Measurements from ENCODE around the gene DOCK9.
A peak's percentile ranks its signal among the peaks of the same experiment; 100 is the strongest.

Gene DOCK9

DNA sequence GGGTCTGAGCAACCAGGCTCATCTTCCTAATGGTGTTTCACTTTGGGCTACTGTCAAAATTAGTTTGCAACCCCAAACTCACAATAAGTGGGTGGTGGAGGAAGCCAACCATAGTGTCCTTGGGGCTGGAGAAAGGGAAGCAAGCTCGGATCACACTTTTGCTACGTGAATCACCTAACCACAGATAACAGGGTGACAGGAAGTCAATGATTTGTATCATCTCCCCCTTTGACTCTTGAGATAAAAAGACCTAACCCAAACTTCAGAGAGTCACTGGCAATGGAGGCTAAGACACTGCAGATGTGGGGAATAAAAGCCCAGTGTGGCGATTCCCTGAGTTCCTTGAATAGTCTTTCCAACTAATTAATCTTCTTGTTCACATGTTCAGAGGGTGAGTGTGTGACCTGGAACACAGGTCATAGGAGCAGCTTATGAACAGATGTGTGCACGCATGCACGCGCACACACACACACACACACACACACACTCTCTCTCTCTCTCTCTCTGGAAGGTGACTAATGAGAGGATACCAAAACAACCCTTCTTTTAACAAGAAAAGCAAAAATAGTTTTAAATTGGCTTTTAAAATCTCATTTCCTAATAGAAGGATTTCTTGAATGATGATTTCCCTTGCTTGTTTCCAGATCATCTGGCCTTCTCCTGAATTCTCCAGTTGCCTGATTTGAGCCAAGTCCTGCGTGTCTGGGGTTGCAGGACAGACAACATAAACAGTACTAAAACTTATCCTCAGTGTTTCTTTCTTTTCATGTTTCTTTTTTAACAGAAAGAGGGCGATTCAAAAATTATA, 21.2 kb upstream of the DOCK9 start:
- TF ChIP-seq, protein P1, sequence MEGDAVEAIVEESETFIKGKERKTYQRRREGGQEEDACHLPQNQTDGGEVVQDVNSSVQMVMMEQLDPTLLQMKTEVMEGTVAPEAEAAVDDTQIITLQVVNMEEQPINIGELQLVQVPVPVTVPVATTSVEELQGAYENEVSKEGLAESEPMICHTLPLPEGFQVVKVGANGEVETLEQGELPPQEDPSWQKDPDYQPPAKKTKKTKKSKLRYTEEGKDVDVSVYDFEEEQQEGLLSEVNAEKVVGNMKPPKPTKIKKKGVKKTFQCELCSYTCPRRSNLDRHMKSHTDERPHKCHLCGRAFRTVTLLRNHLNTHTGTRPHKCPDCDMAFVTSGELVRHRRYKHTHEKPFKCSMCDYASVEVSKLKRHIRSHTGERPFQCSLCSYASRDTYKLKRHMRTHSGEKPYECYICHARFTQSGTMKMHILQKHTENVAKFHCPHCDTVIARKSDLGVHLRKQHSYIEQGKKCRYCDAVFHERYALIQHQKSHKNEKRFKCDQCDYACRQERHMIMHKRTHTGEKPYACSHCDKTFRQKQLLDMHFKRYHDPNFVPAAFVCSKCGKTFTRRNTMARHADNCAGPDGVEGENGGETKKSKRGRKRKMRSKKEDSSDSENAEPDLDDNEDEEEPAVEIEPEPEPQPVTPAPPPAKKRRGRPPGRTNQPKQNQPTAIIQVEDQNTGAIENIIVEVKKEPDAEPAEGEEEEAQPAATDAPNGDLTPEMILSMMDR (conservative IDR thresholded peaks at IDR 0.05; ENCODE audit: low read depth, low read length) = no peak
- peak; percentile 34 for DNase-seq (ENCODE audit: low read depth)
- H3K4me3 ChIP-seq (ENCODE audit: low read depth, low read length) = no peak overlapping the region

DNA sequence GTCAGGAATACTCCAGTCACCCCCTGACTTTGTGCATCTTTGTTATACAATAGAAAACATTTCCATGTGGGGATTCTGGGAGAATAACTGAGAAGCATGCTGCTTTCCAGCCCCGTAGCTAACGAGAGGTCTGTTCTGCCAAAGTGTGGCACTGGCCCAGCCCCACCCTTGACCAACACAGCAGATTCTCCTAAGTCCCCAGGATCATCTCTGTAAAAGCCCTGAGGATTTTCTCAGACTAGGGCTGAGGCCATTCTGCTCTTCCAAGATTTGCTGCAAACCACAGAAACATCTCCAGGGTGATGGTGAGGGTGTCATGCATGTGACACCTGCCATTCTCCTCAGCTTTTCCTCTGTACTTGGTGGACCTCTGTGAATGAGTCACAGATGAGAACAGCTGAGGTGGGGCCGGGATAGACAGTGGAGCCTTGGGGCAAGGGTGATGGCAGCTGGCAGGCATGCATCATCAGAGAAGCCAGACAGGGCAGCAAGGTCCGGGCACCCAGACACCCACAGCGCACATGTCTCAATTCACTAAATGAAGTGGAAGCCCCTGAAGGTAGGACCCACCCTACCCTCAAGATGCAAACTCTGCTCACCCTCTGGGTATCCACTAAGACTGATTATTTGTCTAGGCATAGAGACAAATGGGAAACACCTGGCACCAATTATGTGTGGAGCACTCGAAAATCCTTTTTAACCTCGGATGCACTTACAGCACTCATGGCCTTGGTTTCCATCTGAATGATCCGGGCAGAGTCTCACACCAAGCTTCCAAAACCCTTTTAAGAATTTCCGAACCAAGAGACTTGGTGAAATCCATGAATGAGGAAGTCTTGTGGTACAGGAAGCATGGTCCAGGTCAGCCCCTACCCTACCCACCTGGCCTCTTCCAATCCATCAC, 20.1 kb upstream of the DOCK9 start:
- no peak overlapping the region for H3K4me3 ChIP-seq (ENCODE audit: low read depth, low read length)
- no peak for DNase-seq (ENCODE audit: low read depth)

DNA sequence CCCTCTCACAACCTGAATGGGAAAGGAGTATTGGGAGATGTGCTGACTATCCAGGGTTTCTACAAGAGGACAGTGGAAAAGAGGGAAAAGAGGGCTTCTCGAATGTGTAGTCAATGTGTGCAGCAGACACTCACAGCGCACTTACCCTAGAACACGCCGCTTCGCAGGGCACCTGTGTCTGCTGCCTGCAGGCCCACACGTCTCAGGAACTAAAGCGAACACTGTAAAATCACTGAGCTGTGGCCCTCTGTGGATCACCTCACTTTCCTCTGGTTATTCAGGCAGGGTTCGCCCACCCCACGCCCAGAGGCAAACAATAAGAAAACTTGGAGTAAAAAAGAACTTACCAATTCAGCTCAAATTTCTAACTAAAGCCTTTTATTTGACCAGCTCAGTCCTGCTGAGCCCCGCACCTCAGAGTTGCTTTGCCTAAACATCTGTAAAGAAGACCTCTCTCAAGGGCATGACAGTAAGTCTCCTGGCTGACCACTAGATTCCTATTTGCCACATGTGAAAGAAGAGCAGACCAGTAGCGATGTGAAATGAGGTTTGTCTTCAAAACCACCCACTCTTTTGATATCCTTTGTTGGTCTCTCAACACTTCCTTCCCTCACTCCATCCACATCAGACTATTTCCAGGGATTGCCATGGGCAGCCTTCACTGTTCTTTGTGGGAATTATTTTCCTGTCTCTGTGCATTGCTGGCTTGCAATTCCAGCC, 19.3 kb upstream of the DOCK9 start:
- TF ChIP-seq, protein P1 (conservative IDR thresholded peaks at IDR 0.05; ENCODE audit: low read depth, low read length) = no peak
- no peak for DNase-seq (ENCODE audit: low read depth)
- no peak overlapping the region for H3K4me3 ChIP-seq (ENCODE audit: low read depth, low read length)

More for the DNA sequence above, 20.1 kb upstream of the DOCK9 start:
- TF ChIP-seq, protein P1 (conservative IDR thresholded peaks at IDR 0.05; ENCODE audit: low read depth, low read length) = no peak

DNA sequence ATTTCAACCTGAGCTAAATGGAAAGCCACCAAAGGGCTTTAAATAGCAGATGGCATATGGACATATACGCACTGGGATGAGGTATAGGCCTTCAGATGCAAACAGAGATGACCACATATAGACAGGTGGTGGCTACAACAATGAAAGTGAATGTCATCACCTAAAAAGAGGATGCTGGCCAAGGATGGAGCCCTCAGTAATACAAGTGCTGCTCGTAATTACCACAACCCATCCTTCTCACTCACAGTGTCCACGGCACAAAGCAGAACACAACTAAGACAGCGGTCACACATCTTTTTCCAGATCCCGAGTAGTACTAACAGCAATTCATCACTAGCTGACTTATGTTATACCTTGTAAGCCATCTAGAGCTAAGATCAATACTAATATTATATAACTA, 18.2 kb upstream of the DOCK9 start:
- DNase-seq (ENCODE audit: low read depth) = no peak
- TF ChIP-seq, protein P1 (conservative IDR thresholded peaks at IDR 0.05; ENCODE audit: low read depth, low read length) = no peak
- no peak overlapping the region for H3K4me3 ChIP-seq (ENCODE audit: low read depth, low read length)

DNA sequence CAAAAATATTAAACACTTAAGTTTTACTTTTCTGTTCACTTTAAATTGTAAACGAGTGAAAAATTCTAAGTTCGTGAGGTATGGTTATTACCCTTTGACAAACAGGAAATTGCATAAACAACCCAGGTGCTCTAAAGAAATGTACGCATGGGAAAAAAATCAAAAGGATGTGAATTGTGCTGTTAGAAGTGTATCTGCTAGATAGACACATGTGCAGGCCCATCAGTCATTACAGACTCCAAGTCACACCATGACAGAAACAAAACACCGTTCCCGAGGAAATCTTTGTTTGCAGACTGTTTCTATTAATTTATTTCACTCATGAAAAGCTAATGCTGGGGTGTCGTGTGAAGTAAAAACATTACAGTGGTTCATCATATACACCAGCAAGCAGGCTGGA, 17.0 kb upstream of the DOCK9 start:
- TF ChIP-seq, protein P1 (conservative IDR thresholded peaks at IDR 0.05; ENCODE audit: low read depth, low read length) = no peak
- no peak for DNase-seq (ENCODE audit: low read depth)
- no peak overlapping the region for H3K4me3 ChIP-seq (ENCODE audit: low read depth, low read length)

DNA sequence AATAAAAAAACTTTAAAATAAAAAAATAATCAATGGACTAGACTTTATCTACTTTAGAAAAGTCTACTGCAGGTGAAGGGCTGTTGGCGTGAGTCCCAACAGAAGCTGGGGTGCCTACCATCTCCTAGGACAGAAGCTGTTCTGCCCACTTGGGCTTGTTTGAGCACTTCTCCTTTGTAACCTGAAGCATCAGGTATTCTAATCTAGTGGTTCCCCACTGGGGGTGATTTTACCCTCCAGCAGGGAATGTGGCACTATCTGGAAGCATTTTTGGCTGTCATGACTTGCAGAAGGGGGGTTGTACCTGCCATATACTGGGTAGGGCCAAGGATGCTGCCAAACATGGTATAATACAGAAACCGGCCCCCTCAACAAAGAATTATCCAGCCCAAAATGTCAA, 16.2 kb upstream of the DOCK9 start:
- no peak for DNase-seq (ENCODE audit: low read depth)
- TF ChIP-seq, protein P1 (conservative IDR thresholded peaks at IDR 0.05; ENCODE audit: low read depth, low read length) = no peak
- no peak overlapping the region for H3K4me3 ChIP-seq (ENCODE audit: low read depth, low read length)
